GM12865 (cell line): ENCODE measurements around the gene SPATA31D1.

Experiments used
- DNase-seq: peaks from one replicate; pipeline ENCODE4 v3.0.0; 2010; ENCODE audit warnings: low read depth
- H3K4me3 ChIP-seq: 2 replicates; pipeline ENCODE4 v1.5.1; 2011; ENCODE audit warnings: mild to moderate bottlenecking, low read depth, low read length, control low read depth
- CTCF ChIP-seq: IDR thresholded peaks from 2 replicates; pipeline ENCODE4 v1.5.1; 2011; ENCODE audit warnings: low read length, control low read depth, low read depth, inconsistent platforms; ENCODE audit not compliant: insufficient read depth; ENCODE audit errors: missing control alignments

Gene SPATA31D1

GRCh38 chr9:82036086-82036485 is 47.5 kb downstream of the SPATA31D1 start:
- no peak for DNase-seq
- TF ChIP-seq CTCF, result no peak
- H3K4me3 ChIP-seq, result no peak overlapping the region

- TF ChIP-seq CTCF, result no peak
- no peak overlapping the region for H3K4me3 ChIP-seq
- no peak for DNase-seq
Measured at GRCh38 chr9:82037126-82037525, 48.6 kb downstream of the SPATA31D1 start.

- TF ChIP-seq CTCF, result no peak
- DNase-seq, result no peak
- H3K4me3 ChIP-seq, result no peak overlapping the region
Measured at GRCh38 chr9:82038897-82039296, 50.3 kb downstream of the SPATA31D1 start.
